DOHH2 (cell line): ENCODE measurements around the gene GATA3.

Experiments used
- H3F3A ChIP-seq: fragments of 200-600 bp; sonication (generic), shearing (Covaris generic); 2 replicates; pipeline ENCODE4 v1.6.0; 2016; ENCODE audit warnings: antibody characterized with exemption, mild to moderate bottlenecking; ENCODE audit not compliant: control insufficient read depth, insufficient read depth
- H3K27ac ChIP-seq: fragments of 200-600 bp; sonication (generic); 2 replicates; pipeline ENCODE4 v1.5.1; 2014; ENCODE audit warnings: low read depth, mild to moderate bottlenecking, low read length, moderate library complexity
- H3K27me3 ChIP-seq: fragments of 200-600 bp; sonication (generic); 2 replicates; pipeline ENCODE4 v1.6.1; 2014; ENCODE audit warnings: mild to moderate bottlenecking, low read length, mixed read lengths; ENCODE audit not compliant: control insufficient read depth
- H3K36me3 ChIP-seq: fragments of 200-600 bp; sonication (generic); 2 replicates; pipeline ENCODE4 v1.6.1; 2014; ENCODE audit warnings: mild to moderate bottlenecking, low read length, moderate library complexity, mixed read lengths; ENCODE audit not compliant: control insufficient read depth
- H3K4me1 ChIP-seq: fragments of 200-600 bp; sonication (generic); 2 replicates; pipeline ENCODE4 v1.6.1; 2014; ENCODE audit warnings: mild to moderate bottlenecking, low read length, mixed read lengths; ENCODE audit not compliant: control insufficient read depth
- H3K4me2 ChIP-seq: fragments of 200-600 bp; sonication (generic); 2 replicates; pipeline ENCODE4 v1.6.0; 2014; ENCODE audit warnings: mild to moderate bottlenecking, low read length, moderate library complexity
- H3K4me3 ChIP-seq: fragments of 200-600 bp; sonication (generic); 2 replicates; pipeline ENCODE4 v1.5.1; 2014; ENCODE audit warnings: mild to moderate bottlenecking, low read length, mixed read lengths
- H3K79me2 ChIP-seq: fragments of 200-600 bp; sonication (generic); 2 replicates; pipeline ENCODE4 v1.6.1; 2014; ENCODE audit warnings: mild to moderate bottlenecking, low read length, mixed read lengths; ENCODE audit not compliant: control insufficient read depth
- H3K9me2 ChIP-seq: fragments of 200-600 bp; sonication (generic); replicated peaks from 2 replicates; pipeline ENCODE4 v1.6.1; 2014; ENCODE audit warnings: mild to moderate bottlenecking, low read length, mixed read lengths; ENCODE audit not compliant: control insufficient read depth
- H3K9me3 ChIP-seq: fragments of 200-600 bp; sonication (generic); 2 replicates; pipeline ENCODE4 v1.6.1; 2014; ENCODE audit warnings: antibody characterized with exemption, low read length, mixed read lengths; ENCODE audit not compliant: control insufficient read depth, insufficient read depth
- H4K20me1 ChIP-seq: fragments of 200-600 bp; sonication (generic); 2 replicates; pipeline ENCODE4 v1.6.0; 2014; ENCODE audit warnings: low read depth, mild to moderate bottlenecking, antibody characterized with exemption, low read length, moderate library complexity; ENCODE audit not compliant: control insufficient read depth, insufficient read depth
- EZH2phosphoT487 ChIP-seq: fragments of 200-600 bp; sonication (generic); IDR thresholded peaks from 2 replicates; pipeline ENCODE4 v1.6.1; 2017; ENCODE audit warnings: borderline replicate concordance, mild to moderate bottlenecking, antibody characterized with exemption, low read length, moderate library complexity, mixed read lengths
- TF ChIP-seq, protein P1 (sequence below): fragments of 200-600 bp; sonication (generic); IDR thresholded peaks from one replicate; pipeline ENCODE4 v1.5.1; 2014; ENCODE audit warnings: antibody characterized with exemption, mild to moderate bottlenecking, low read depth, low read length; ENCODE audit not compliant: poor library complexity, severe bottlenecking

Gene GATA3

DNA sequence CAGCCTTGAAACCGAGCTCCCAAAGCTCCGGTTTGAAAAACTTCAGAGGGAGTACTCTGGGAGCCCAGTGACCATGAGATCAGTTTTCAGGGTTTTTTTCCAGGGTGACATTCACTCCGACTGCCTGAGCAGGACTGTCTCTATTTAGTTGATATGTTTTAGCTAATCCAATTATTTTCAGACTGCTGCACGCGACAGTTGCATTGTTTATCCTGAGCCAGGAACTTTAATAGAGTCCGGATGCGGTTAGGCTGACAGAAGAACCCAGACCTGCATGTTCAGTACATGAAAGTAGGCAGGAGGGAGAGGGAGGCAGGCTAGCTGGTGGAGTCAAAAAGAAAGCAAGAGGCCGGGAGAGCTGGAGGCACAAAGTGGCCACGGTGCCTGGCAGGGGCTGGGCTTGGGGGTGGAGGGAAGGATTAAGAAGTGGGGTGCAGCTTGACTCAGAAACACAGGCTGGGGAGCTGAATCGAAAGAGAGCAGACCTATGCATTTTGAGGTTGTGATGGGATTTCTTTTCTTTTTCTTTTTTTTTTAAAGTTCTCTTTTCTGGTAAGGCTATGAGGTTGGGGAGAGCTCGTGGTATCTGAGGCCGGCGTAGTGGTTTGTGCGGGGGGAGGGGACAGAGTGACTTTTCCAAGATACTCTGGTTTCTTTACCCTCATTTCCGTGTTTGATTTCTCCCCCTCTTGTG lies 5.7 kb downstream of the GATA3 start:
- peaks cover 6% of the 10 kb centered on the region; the same call in 1 of the 2 replicates for H3K4me1 ChIP-seq
- H3K27me3 ChIP-seq: no peaks in the 10 kb centered on the region; the same call in 1 of the 2 replicates
- no peaks in the 10 kb centered on the region for H3K9me2 ChIP-seq
- H3K4me3 ChIP-seq: no peak overlapping the region
- H4K20me1 ChIP-seq: no peaks in the 10 kb centered on the region
- TF ChIP-seq, protein P1, sequence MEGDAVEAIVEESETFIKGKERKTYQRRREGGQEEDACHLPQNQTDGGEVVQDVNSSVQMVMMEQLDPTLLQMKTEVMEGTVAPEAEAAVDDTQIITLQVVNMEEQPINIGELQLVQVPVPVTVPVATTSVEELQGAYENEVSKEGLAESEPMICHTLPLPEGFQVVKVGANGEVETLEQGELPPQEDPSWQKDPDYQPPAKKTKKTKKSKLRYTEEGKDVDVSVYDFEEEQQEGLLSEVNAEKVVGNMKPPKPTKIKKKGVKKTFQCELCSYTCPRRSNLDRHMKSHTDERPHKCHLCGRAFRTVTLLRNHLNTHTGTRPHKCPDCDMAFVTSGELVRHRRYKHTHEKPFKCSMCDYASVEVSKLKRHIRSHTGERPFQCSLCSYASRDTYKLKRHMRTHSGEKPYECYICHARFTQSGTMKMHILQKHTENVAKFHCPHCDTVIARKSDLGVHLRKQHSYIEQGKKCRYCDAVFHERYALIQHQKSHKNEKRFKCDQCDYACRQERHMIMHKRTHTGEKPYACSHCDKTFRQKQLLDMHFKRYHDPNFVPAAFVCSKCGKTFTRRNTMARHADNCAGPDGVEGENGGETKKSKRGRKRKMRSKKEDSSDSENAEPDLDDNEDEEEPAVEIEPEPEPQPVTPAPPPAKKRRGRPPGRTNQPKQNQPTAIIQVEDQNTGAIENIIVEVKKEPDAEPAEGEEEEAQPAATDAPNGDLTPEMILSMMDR: no peak
- TF ChIP-seq EZH2phosphoT487: no peak
- H3K36me3 ChIP-seq: no peaks in the 10 kb centered on the region
- H3F3A ChIP-seq: no peaks in the 10 kb centered on the region
- 0 out of 2 replicates have a peak overlapping the region, but pooled peaks have one; percentile 18 for H3K4me2 ChIP-seq
- H3K9me3 ChIP-seq: no peaks in the 10 kb centered on the region
- no peak overlapping the region for H3K27ac ChIP-seq
- H3K79me2 ChIP-seq: no peaks in the 10 kb centered on the region

DNA sequence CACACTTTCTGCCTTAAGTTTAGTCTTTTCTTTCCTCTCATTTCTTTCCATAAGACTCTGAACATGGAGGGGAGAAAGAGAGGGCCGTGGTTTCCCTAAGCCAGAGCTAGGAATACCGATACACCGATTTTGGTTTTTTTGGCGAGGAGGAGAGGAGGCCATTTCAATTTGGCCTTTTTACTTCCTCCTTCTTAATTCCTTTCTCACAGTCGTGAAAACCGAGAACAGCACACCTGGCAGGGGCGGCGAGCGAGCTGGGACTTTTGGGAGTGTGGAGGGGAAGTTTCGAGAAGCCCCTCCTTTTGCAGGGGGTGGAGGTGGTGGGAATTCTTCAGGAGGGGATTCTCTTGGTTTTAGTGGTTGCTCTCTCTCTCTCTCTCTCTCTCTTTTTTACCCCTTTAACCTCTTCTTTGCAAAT lies 6.2 kb downstream of the GATA3 start:
- Histone ChIP-seq H4K20me1 (no peaks in the 10 kb centered on the region), H3K79me2 (no peaks in the 10 kb centered on the region), H3K9me2 (no peaks in the 10 kb centered on the region), H3F3A (no peaks in the 10 kb centered on the region), H3K36me3 (no peaks in the 10 kb centered on the region), H3K4me1 (peaks cover 6% of the 10 kb centered on the region; the same call in 1 of the 2 replicates), H3K4me2 (no peak overlapping the region), H3K4me3 (no peak overlapping the region), H3K27ac (no peak overlapping the region), H3K9me3 (no peaks in the 10 kb centered on the region), H3K27me3 (no peaks in the 10 kb centered on the region; the same call in 1 of the 2 replicates)
- no peak for TF ChIP-seq EZH2phosphoT487
- TF ChIP-seq, protein P1: no peak

DNA sequence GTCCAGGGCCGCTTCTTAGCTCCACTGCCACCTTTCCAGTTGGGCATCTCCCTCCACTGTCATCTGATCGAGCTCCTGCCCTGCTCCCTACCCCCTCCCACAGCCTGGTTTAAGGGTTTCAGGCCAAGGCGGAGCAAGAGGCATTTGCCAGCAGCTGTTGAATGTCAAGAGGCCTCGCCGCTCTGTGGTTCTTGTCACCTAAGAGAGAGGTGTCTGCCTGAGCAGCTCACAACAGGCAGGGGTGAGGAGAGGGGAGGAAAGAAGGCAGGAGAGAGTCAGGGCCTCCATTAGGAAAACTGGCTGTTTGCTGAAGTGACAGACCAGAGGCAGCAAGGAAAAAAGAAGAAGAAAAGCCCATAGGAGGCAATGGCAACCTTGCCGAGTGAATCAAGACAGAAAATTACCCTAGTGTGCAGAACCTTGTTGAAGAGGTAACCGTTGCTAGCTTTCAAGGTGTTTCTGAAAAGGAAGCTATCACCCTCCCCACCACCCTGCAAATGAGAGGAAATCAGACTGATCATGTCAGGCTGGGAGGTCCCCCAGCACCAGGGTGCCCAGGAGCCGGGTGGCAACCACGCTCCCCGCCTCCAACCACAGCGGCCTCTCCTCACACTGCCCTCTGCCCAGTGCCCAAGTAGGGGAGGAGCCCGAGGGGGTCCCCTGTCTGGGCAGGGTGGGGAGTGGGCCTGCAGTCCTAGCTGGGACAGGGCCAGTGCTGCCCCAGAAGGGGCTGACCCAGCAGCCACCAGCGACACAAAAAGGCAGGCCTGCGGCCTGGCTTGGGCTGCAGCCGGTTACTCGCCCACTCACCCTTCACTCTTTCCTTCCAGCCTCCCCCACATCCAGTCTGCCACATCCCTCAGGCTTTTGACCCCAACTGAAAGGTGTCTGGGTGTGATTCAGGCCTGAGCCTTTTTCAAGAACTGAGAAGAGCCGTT lies 7.1 kb downstream of the GATA3 start:
- TF ChIP-seq EZH2phosphoT487: no peak
- TF ChIP-seq, protein P1: no peak
- peaks cover 6% of the 10 kb centered on the region; the same call in 1 of the 2 replicates for H3K4me1 ChIP-seq
- no peaks in the 10 kb centered on the region for H3K9me2 ChIP-seq
- no peak overlapping the region for H3K4me2 ChIP-seq
- H3K9me3 ChIP-seq: no peaks in the 10 kb centered on the region
- H3K27me3 ChIP-seq: peaks cover 2% of the 10 kb centered on the region
- H4K20me1 ChIP-seq: no peaks in the 10 kb centered on the region
- H3K79me2 ChIP-seq: no peaks in the 10 kb centered on the region
- no peaks in the 10 kb centered on the region for H3F3A ChIP-seq
- H3K4me3 ChIP-seq: no peak overlapping the region
- H3K27ac ChIP-seq: no peak overlapping the region
- no peaks in the 10 kb centered on the region for H3K36me3 ChIP-seq
